ENCODE measurements around the gene SKA3. TPM values are rescaled to one million over a fixed set of nuclear protein-coding genes. Genes with fewer than 3 reads are reported as not detected.

The SKA3 gene
- total RNA-seq, 4 donors from 2014 or later: 0.19 to 2.0 (median 1.2) TPM

DNA sequence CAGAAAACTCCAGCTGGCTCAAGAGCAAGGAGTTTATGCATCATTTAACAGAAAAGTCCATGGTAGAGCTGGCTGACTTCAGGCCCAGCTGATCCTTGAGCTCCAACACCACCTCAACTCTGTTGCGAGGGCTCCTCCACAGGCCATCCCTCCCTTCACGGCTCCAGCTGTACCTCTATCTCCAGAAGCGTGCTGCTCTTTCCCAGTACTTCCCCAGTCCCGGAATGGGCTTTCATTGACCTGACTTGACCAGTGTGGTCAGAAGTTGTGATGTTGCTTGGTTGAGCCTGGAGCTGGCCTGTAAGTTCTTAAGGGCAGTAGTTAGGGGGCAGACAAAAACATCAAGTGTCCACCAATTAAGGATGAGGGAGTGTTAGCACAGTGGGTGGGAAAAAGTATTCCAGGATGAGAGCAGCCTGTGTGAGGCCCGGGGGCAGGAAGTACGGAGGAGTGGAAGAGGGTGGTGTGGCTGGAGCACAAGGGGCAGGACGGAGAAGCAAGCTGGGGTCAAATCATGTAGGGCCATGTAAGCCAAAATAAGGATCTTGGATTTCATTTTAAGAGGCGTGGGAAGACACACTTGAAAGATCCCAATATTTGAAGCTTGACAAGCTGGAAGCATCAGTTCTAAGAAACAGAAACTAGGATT, 24.0 kb downstream of the SKA3 start:
- TF ChIP-seq, protein P1, sequence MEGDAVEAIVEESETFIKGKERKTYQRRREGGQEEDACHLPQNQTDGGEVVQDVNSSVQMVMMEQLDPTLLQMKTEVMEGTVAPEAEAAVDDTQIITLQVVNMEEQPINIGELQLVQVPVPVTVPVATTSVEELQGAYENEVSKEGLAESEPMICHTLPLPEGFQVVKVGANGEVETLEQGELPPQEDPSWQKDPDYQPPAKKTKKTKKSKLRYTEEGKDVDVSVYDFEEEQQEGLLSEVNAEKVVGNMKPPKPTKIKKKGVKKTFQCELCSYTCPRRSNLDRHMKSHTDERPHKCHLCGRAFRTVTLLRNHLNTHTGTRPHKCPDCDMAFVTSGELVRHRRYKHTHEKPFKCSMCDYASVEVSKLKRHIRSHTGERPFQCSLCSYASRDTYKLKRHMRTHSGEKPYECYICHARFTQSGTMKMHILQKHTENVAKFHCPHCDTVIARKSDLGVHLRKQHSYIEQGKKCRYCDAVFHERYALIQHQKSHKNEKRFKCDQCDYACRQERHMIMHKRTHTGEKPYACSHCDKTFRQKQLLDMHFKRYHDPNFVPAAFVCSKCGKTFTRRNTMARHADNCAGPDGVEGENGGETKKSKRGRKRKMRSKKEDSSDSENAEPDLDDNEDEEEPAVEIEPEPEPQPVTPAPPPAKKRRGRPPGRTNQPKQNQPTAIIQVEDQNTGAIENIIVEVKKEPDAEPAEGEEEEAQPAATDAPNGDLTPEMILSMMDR (IDR thresholded peaks at IDR 0.05; ENCODE audit: low read depth): no peak

DNA sequence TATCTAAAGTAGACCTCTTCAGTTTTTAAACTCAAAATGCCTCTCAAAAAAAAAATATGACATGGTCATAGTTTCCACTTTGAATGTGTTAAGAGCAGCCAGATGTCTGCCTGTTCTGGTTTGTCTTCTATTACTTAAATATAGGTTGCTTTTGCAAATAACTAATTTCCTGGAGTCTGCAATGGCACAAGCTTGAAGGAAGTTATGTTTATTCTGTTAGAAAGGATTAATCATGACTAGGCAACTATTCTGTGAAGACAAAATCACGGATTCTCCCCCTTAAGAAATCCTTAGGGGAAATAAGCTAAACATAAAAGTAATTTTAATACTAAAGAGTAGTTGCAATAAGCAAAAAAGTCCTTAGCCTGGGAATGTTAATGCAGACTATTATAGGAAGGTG, 26.3 kb downstream of the SKA3 start:
- TF ChIP-seq, protein P1 (IDR thresholded peaks at IDR 0.05; ENCODE audit: low read depth): no peak

DNA sequence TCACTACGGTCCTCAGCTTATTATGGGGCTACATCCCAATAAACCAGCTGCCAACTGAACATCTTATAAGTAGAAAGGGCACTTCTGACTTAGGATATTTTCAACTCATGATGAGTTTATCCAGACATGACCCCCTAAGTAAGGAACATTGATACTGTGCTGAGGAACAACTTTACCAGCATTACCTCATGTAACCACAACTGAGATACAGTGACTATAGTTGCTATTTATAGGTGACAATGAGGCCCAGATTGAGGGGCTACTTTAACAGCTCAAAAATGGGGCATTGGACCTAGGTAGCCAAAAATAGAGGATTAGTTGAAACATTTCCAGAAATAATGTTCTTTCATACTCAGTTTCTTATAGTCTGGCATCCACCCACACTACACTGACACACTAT, 26.8 kb downstream of the SKA3 start:
- TF ChIP-seq, protein P1 (IDR thresholded peaks at IDR 0.05; ENCODE audit: low read depth): no peak

DNA sequence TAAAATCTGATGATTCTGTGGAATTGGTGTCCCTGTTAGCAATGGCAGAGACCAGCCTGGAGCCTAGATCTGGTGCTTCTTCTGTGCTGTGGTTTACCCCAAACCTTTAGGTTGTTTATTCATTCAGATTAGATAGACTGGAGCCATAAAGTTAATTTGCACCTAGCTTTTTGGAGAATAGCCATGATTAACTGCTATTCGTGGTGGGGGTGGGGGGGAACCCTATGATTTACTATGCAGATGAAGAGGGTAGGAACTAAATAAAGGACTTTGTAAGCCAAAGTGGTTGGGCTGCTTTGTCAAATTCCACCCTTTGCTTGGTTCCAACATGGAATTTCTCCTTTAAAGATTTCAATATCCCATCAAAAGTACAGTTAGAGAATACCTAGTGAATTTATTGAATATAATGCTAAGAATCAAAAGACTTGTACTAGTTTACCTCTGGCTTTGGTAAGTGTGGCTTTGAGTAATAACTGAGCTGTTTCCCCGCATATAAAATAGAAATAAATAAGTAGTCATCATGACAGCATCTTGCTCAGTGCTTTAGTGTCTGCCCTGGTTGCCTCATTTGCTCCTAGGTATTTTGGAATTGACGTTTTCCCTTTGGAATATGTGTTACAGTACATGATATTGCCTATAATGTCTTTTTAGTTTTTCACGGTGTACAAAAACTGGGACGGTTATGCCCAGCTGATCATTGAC, 27.6 kb downstream of the SKA3 start:
- TF ChIP-seq, protein P1 (IDR thresholded peaks at IDR 0.05; ENCODE audit: low read depth): no peak

DNA sequence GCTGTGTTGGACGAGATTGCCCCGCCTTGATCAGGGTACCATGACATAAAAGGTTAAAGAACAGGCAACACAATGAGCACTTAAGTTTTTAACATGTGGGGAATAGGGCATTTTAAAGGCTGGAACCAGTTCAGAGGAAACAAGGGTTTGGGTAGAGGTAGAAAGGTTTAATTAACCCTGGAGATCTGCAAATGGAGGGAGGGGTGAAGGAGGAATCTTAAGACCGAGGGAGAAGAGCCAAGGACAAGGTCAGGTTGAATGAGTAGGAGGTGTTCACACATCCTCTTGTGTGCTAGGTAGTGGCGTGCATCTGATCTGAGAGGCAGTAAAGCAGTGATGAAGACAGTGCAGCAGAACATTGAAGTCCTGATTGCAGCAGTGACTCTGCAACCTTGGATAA, 28.5 kb downstream of the SKA3 start:
- TF ChIP-seq, protein P1 (IDR thresholded peaks at IDR 0.05; ENCODE audit: low read depth): no peak

DNA sequence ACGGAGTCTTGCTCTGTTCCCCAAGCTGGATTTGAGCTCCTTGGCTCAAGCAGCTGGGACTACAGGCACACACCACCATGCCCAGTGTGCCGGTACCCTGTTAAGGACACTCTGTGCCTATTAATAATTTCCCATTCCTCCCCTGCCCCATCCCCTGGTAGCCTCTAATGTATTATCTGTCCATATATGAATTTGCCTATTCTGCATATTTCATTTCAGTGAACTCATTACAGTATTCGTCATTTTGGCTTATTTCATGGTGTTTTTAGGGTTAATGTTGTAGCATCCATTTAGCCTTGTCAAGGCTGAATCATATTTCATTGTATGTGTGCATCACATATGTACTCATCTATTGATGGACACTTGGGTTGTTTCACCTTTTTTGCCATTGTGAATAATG, 33.6 kb downstream of the SKA3 start:
- TF ChIP-seq, protein P1 (IDR thresholded peaks at IDR 0.05; ENCODE audit: low read depth): no peak

DNA sequence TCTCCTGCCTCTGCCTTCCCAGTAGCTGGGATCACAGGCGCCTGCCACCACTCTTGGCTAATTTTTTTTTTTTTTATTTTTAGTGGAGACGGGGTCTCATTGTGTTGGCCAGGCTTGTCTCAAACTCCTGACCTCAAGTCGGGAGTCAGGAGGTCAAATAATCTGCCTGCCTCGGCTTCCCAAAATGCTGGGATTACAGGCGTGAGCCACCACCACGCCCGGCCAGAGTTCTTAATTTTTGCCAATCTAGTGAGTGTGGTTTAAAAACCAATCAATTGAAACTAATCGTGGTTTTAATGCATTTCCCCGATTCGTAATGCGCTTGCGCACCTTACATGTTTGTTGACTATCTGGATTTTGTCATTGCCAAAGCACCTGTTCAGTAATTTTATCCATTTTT, 37.0 kb downstream of the SKA3 start:
- TF ChIP-seq, protein P1 (IDR thresholded peaks at IDR 0.05; ENCODE audit: low read depth): no peak
